Nephron (organoid): ENCODE results near the gene TMPRSS13.

Source experiments
- H3K27ac Mint-ChIP-seq, 3 experiments: 2 replicates each; pipeline ENCODE4 v1.8.0; 2020; ENCODE audit warnings: mixed read lengths in 3 of 3, mild to moderate bottlenecking in 2 of 3, moderate library complexity in 1 of 3
- H3K27me3 Mint-ChIP-seq: 2 replicates; pipeline ENCODE4 v1.8.0; 2021; ENCODE audit warnings: low read depth, mild to moderate bottlenecking, moderate library complexity, mixed read lengths
- H3K36me3 Mint-ChIP-seq: 2 replicates; pipeline ENCODE4 v1.8.0; 2020; ENCODE audit warnings: low read depth, mixed read lengths
- H3K4me1 Mint-ChIP-seq: 2 replicates; pipeline ENCODE4 v1.8.0; 2020; ENCODE audit warnings: mixed read lengths
- H3K4me3 Mint-ChIP-seq, 3 experiments: 2 replicates each; pipeline ENCODE4 v1.8.0; 2020; ENCODE audit warnings: mild to moderate bottlenecking in 3 of 3, mixed read lengths in 3 of 3, moderate library complexity in 2 of 3
- H3K9me3 Mint-ChIP-seq: 2 replicates; pipeline ENCODE4 v1.8.0; 2020; ENCODE audit warnings: mixed read lengths
- TF ChIP-seq, protein P1 (sequence below), 3 experiments: fragments of 200-600 bp; sonication (generic); IDR thresholded peaks; one replicate each; pipeline ENCODE4 v1.5.0; 2021; ENCODE audit warnings: antibody characterized with exemption in 3 of 3; ENCODE audit not compliant: unreplicated experiment in 3 of 3

TMPRSS13 gene

DNA sequence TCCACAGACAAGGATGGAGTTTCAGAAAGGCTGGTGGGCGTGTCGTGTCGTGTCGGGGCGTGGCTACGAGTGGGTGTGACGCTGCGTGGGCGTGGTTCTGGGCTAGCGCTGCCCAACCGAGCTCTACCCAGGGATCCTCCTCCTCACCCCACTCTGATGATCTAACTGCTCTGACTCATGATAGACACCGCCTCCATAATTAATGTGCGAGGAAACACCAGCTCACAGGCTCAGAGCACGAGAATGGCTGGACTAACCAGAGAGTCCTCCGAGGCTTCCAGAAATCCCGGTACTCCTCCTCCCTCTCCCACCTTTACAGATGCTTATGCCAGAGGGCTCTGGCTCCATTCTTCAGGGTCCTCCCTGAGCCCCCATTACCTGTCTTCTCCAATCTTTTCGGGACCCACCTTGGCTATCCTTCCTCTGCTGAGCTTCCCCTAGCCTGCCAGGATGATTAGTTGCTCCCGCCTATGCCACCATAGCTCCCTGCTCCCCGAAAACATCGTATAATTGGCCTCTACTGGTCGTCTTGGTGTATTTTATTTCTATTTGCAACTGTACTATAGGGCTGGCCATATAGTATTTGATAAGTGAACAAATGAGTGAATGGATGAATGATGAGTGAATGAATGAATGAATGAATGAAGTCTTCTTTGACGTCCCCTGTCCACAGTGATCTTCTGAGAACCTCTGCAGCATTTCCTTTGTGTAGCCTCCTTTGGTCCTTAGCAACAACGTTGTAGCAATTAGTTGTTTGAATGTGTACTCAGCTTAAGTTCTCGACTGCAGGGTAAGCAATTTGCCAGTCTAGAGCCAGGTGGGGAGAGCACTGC, 21.7 kb downstream of the TMPRSS13 start:
- peaks cover 11% of the 10 kb centered on the region for H3K27me3 Mint-ChIP-seq
- H3K36me3 Mint-ChIP-seq, result no peaks in the 10 kb centered on the region
- TF ChIP-seq, protein P1, sequence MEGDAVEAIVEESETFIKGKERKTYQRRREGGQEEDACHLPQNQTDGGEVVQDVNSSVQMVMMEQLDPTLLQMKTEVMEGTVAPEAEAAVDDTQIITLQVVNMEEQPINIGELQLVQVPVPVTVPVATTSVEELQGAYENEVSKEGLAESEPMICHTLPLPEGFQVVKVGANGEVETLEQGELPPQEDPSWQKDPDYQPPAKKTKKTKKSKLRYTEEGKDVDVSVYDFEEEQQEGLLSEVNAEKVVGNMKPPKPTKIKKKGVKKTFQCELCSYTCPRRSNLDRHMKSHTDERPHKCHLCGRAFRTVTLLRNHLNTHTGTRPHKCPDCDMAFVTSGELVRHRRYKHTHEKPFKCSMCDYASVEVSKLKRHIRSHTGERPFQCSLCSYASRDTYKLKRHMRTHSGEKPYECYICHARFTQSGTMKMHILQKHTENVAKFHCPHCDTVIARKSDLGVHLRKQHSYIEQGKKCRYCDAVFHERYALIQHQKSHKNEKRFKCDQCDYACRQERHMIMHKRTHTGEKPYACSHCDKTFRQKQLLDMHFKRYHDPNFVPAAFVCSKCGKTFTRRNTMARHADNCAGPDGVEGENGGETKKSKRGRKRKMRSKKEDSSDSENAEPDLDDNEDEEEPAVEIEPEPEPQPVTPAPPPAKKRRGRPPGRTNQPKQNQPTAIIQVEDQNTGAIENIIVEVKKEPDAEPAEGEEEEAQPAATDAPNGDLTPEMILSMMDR (IDR thresholded peaks at IDR 0.05; ENCODE audit: unreplicated experiment in 3 of 3), result no peak
- peaks cover 17% of the 10 kb centered on the region for H3K4me1 Mint-ChIP-seq
- H3K4me3 Mint-ChIP-seq, result peak overlapping the region in 1 of 3 experiments; percentile 1
- no peaks in the 10 kb centered on the region for H3K9me3 Mint-ChIP-seq
- H3K27ac Mint-ChIP-seq, result peak overlapping the region in 2 of 3 experiments; percentile 3 to 50

DNA sequence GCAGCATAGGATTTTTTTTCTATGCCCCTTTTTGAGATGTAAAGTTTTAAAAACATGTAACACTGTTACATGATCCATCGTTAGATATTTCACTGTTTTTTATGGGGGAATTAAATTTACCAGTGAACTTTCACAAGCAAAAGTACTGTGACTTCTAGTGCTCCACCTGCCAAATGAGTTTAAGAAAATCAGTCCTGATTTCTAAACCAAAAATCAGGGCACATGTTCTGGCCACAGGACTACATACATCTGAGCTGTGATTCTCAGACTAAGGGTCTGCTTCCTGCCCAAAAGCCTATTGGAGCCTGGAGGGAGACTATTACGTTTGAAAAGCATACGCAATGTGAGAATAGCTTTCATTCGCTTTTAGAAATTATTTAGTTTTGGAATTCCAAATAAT, 22.5 kb downstream of the TMPRSS13 start:
- peaks cover 17% of the 10 kb centered on the region for H3K4me1 Mint-ChIP-seq
- H3K27ac Mint-ChIP-seq, result no peak overlapping the region

DNA sequence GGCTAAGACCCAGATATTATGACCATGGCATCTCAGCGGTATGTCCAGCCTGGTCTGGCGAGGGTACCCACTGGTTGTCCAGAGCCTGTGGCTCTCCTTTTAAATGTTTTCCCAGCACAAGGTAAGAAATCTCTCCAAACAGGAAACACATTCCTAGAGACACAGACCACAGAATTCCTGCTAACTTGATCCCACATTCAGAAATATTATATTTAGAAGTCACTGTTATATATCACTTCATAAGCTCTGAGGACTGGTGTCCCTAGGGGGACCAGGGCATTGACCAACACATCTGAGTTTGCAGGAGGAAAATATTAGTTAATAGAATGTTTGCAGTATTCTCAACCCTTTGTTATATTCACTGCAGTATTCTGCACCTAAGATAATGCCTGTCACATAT, 23.1 kb downstream of the TMPRSS13 start:
- Mint-ChIP-seq H3K4me3 (no peak overlapping the region), H3K36me3 (no peaks in the 10 kb centered on the region), H3K9me3 (no peaks in the 10 kb centered on the region), H3K27me3 (peaks cover 7% of the 10 kb centered on the region), H3K4me1 (peaks cover 16% of the 10 kb centered on the region), H3K27ac (no peak overlapping the region)
- TF ChIP-seq, protein P1 (IDR thresholded peaks at IDR 0.05; ENCODE audit: unreplicated experiment in 3 of 3), result no peak

More for the DNA sequence above, 22.5 kb downstream of the TMPRSS13 start:
- Mint-ChIP-seq H3K36me3 (no peaks in the 10 kb centered on the region), H3K27me3 (peaks cover 9% of the 10 kb centered on the region), H3K4me3 (no peak overlapping the region), H3K9me3 (no peaks in the 10 kb centered on the region)
- TF ChIP-seq, protein P1 (IDR thresholded peaks at IDR 0.05; ENCODE audit: unreplicated experiment in 3 of 3), result no peak

DNA sequence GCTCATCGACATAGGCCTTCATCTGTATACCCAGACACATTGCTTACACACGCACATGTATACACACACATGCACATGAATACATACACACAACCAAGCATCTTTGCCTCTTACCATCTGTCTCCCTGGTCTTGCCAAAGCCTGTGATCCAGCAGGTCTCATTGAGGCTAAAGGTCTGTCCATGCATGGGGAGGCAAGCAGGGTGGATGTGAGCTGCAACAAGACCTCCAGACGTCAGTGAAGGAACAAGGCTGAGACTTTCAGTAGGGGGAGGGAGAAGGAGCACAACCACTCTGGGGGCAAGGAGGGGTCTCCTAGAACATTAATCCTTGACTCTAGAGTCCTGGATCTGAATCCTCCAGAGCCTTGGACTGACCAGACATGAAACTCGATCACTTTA, 23.7 kb downstream of the TMPRSS13 start:
- TF ChIP-seq, protein P1 (IDR thresholded peaks at IDR 0.05; ENCODE audit: unreplicated experiment in 3 of 3), result no peak
- H3K27ac Mint-ChIP-seq, result no peak overlapping the region
- H3K9me3 Mint-ChIP-seq, result no peaks in the 10 kb centered on the region
- peaks cover 7% of the 10 kb centered on the region for H3K27me3 Mint-ChIP-seq
- H3K36me3 Mint-ChIP-seq, result no peaks in the 10 kb centered on the region
- peaks cover 12% of the 10 kb centered on the region for H3K4me1 Mint-ChIP-seq
- H3K4me3 Mint-ChIP-seq, result no peak overlapping the region

DNA sequence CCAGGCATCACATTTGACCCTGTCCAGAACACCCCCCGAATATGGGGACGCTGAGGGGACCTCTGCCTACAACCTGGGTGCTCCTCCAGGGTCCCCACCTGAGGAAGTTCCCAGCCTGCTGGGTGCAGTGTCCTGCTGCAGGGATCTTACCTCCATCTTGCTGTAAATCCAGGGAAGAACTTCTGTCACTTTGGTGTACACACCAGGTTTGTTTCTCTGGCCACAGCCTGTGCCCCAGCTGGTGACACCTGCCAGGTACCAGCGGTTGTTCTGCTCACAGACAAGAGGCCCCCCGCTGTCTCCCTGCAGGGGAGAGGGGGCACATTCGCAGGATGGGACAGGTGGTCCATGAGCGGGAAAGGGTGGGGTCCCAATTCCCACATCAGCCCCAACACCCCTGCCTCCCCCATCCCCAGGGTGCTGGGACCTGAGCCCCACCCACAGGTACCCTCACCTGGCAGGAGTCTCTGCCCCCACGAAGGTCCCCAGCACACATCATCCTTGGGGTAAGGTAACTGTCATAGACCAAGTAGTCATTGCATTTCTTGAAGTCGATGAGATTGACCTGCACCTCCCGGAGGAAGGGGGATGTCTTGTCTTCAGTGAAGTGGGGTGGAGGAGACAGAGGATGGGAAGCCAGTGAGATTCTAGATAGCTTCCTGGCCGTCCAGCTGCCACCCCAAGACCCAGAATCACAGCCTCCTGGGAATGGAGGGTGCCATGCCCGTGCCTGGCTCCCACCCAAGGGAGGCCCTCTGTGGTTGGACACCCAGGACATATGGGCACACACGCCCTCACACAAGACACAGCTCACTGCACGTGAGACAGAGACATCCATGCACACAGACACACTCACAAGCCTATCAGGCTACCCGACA, 25.5 kb downstream of the TMPRSS13 start:
- H3K4me3 Mint-ChIP-seq, result no peak overlapping the region
- TF ChIP-seq, protein P1 (IDR thresholded peaks at IDR 0.05; ENCODE audit: unreplicated experiment in 3 of 3), result no peak
- H3K27ac Mint-ChIP-seq, result no peak overlapping the region
- no peaks in the 10 kb centered on the region for H3K36me3 Mint-ChIP-seq
- peaks cover 15% of the 10 kb centered on the region for H3K27me3 Mint-ChIP-seq
- H3K4me1 Mint-ChIP-seq, result peaks cover 12% of the 10 kb centered on the region
- H3K9me3 Mint-ChIP-seq, result no peaks in the 10 kb centered on the region
